GM12878 (cell line): ENCODE data around the gene PHOSPHO1. TPM values are rescaled to one million over a fixed set of nuclear protein-coding genes. Genes with fewer than 3 reads are reported as not detected.

Experiments used
- ATAC-seq: fragments of 200-7000 bp; cut with Tn5 transposase; 3 replicates; pipeline ENCODE4 v1.9.1; 2020; ENCODE audit warnings: mild to moderate bottlenecking, moderate library complexity
- BruUV-seq: library from RNA; stranded (reverse); fragments of 400-500 nt; replicated peaks from 2 replicates; lab custom pipeline; 2021; lab: Mats Ljungman, UMichigan
- CTCF ChIA-PET: fragments of 300-600 bp; sonication (Branson Sonifier 250); formaldehyde crosslinking; extraction: SDS; loops from one replicate; lab custom pipeline; 2021; ENCODE audit warnings: inconsistent platforms; lab: Yijun Ruan, JAX
- POLR2A ChIA-PET: fragments of 350-600 bp; formaldehyde crosslinking; extraction: SDS; loops from one replicate; lab custom pipeline; 2021; ENCODE audit warnings: inconsistent platforms; lab: Charles Lee
- RAD21 ChIA-PET: fragments of 300-600 bp; sonication (Branson Sonifier 250); formaldehyde crosslinking; loops from one replicate; lab custom pipeline; 2023; ENCODE audit warnings: antibody characterized with exemption; ENCODE audit not compliant: unreplicated experiment; lab: Charles Lee
- SMC1A ChIA-PET: fragments of 300-600 bp; sonication (Branson Sonifier 250); formaldehyde crosslinking; loops from one replicate; lab custom pipeline; 2023; ENCODE audit not compliant: unreplicated experiment, uncharacterized antibody; lab: Charles Lee
- DNase-seq: peaks from one replicate; pipeline ENCODE4 v3.0.0-alpha.2; 2011; ENCODE audit warnings: low read depth, low spot score
- FAIRE-seq: peaks from 3 replicates; lab custom pipeline; 2011; peaks lifted over from hg19 to GRCh38; lab: Jason Lieb, UNC
- H2AFZ ChIP-seq: 2 replicates; pipeline ENCODE4 v1.6.0; 2011; ENCODE audit warnings: low read depth, low read length, control low read depth; ENCODE audit not compliant: control insufficient read depth
- H3K27ac ChIP-seq: 2 replicates; pipeline ENCODE4 v1.5.1; 2011; ENCODE audit warnings: control low read depth; ENCODE audit not compliant: control insufficient read depth, insufficient read depth
- H3K27me3 ChIP-seq, 2 experiments: replicated peaks in 1 of 2; 2 replicates each; pipeline versions ENCODE4 v1.6.0 to v1.6.1; 2011; ENCODE audit warnings: low read length in 1 of 2; ENCODE audit not compliant: control insufficient read depth in 2 of 2, insufficient read depth in 2 of 2
- H3K36me3 ChIP-seq, 2 experiments: 2 replicates each; pipeline ENCODE4 v1.5.1; 2011; ENCODE audit warnings: low read length in 1 of 2; ENCODE audit not compliant: control insufficient read depth in 2 of 2, insufficient read depth in 2 of 2
- H3K4me1 ChIP-seq: 2 replicates; pipeline ENCODE4 v1.6.1; 2011; ENCODE audit warnings: mild to moderate bottlenecking, low read length, moderate library complexity, mixed read lengths; ENCODE audit not compliant: control insufficient read depth, insufficient read depth
- H3K4me2 ChIP-seq: 2 replicates; pipeline ENCODE4 v1.6.0; 2011; ENCODE audit warnings: control low read depth; ENCODE audit not compliant: control insufficient read depth, insufficient read depth
- H3K4me3 ChIP-seq: fragments of 200-600 bp; sonication (generic); 2 replicates; pipeline ENCODE4 v1.5.1; 2016
- H3K79me2 ChIP-seq: 2 replicates; pipeline ENCODE4 v1.6.0; 2011; ENCODE audit warnings: low read length; ENCODE audit not compliant: control insufficient read depth, insufficient read depth
- H3K9ac ChIP-seq: 2 replicates; pipeline ENCODE4 v1.8.0; 2011; ENCODE audit warnings: low read length, control low read depth, mixed read lengths; ENCODE audit not compliant: control insufficient read depth, insufficient read depth
- H3K9me3 ChIP-seq: replicated peaks from 3 replicates; pipeline ENCODE4 v1.5.1; 2011; ENCODE audit warnings: mild to moderate bottlenecking, low read length; ENCODE audit not compliant: control insufficient read depth, insufficient read depth
- H4K20me1 ChIP-seq: 2 replicates; pipeline ENCODE4 v1.6.0; 2011; ENCODE audit not compliant: control insufficient read depth, insufficient read depth
- BMI1 ChIP-seq: fragments of 450-650 bp; IDR thresholded peaks from 2 replicates; pipeline ENCODE4 v1.6.1; 2016; ENCODE audit warnings: mild to moderate bottlenecking, moderate library complexity, borderline replicate concordance
- CUX1 ChIP-seq: IDR thresholded peaks from 2 replicates; pipeline ENCODE4 v1.6.1; 2012; ENCODE audit warnings: improper control_type of control experiment, low read depth, low read length; ENCODE audit not compliant: insufficient replicate concordance
- EED ChIP-seq: sonication (generic); IDR thresholded peaks from 2 replicates; pipeline ENCODE4 v1.6.1; 2016; ENCODE audit warnings: antibody characterized with exemption, low read depth
- EGR1 ChIP-seq, 2 experiments: IDR thresholded peaks; 1 replicate in 1 of 2; 2 replicates in 1 of 2; pipeline ENCODE4 v1.6.1; 2011 to 2012; ENCODE audit warnings: low read depth in 2 of 2, low read length in 2 of 2, borderline replicate concordance in 1 of 2, mild to moderate bottlenecking in 1 of 2, moderate library complexity in 1 of 2
- FOXM1 ChIP-seq: IDR thresholded peaks from 2 replicates; pipeline ENCODE4 v1.6.1; 2012; ENCODE audit warnings: low read depth, mild to moderate bottlenecking, inconsistent platforms, low read length, moderate library complexity
- MAX ChIP-seq: IDR thresholded peaks from 2 replicates; pipeline ENCODE4 v1.6.1; 2012; ENCODE audit warnings: low read depth, low read length, improper control_type of control experiment
- NFYA ChIP-seq: IDR thresholded peaks from 2 replicates; pipeline ENCODE4 v1.6.1; 2011; ENCODE audit warnings: low read depth, mild to moderate bottlenecking, low read length, improper control_type of control experiment, borderline replicate concordance
- POLR2AphosphoS5 ChIP-seq: IDR thresholded peaks from 2 replicates; pipeline ENCODE4 v1.6.1; 2011; ENCODE audit warnings: mild to moderate bottlenecking, low read length, inconsistent platforms
- STAT1 ChIP-seq: fragments of 450-650 bp; conservative IDR thresholded peaks from 2 replicates; pipeline ENCODE4 v1.6.1; 2014; ENCODE audit warnings: antibody characterized with exemption, mild to moderate bottlenecking
- TBL1XR1 ChIP-seq: IDR thresholded peaks from 2 replicates; pipeline ENCODE4 v1.6.1; 2012; ENCODE audit warnings: low read depth, low read length, improper control_type of control experiment
- ZBTB40 ChIP-seq: fragments of 450-650 bp; IDR thresholded peaks from 2 replicates; pipeline ENCODE4 v1.6.1; 2016; ENCODE audit warnings: mild to moderate bottlenecking, moderate library complexity, borderline replicate concordance
- ZNF622 ChIP-seq: fragments of 450-650 bp; IDR thresholded peaks from 2 replicates; pipeline ENCODE4 v1.6.1; 2017; ENCODE audit warnings: mild to moderate bottlenecking, inconsistent platforms
- WGBS: methylation state at CpG from one replicate; pipeline ENCODE4 v1.1.6; 2016; ENCODE audit warnings: low lambda C conversion rate; ENCODE audit not compliant: insufficient replicate concordance, insufficient coverage; ENCODE audit errors: missing lambda C conversion rate; 5-methylcytosine and 5-hydroxymethylcytosine counted together
- in situ Hi-C: fragments of 300-500 bp; cut with MboI; formaldehyde crosslinking; loops from 9 replicates; pipeline ENCODE4 v1.14.3; 2018; ENCODE audit warnings: mixed read lengths
- intact Hi-C: fragments of 100-400 bp; cut with micrococcal nuclease; formaldehyde crosslinking; loops from one replicate; pipeline ENCODE4 v1.14.2; 2022; ENCODE audit not compliant: unreplicated experiment
- polyA plus RNA-seq, 11 experiments: library from polyadenylated mRNA; depleted of rRNA in 4 of 11; unstranded in 6 of 11; stranded (reverse) in 5 of 11; fragments of >200 nt; fragmentation: Nextera tagmentation in 4 of 11; fragmentation: Illumina TruSeq in 1 of 11; extraction: Ambion mirVana in 4 of 11; extraction: Trizol in 1 of 11; gene quantifications; 1 replicate in 1 of 11; 2 replicates in 10 of 11; pipeline versions ENCODE4 v1.2.1 to v1.2.3, GENCODE V29; 2011 to 2016; ENCODE audit warnings: inconsistent platforms in 2 of 11, missing spikeins in 2 of 11, low read depth in 1 of 11
- total RNA-seq, 4 experiments: library from RNA; depleted of rRNA in 3 of 4; stranded (reverse); fragments of >200 nt in 3 of 4; fragmentation: Illumina TruSeq in 1 of 4; extraction: Trizol in 1 of 4; gene quantifications; 2 replicates each; pipeline versions ENCODE4 v1.2.1 to v1.2.3, GENCODE V29; 2013 to 2021

Gene PHOSPHO1
- total and polyA plus RNA-seq, 10 of the 15 experiments (the other 5 are each of a cell fraction or from before 2014, with no cell fraction given): 0.03 to 1.5 (median 0.16) TPM; not detected in 2

GRCh38 chr17:49214676-49215360 is 15.8 kb downstream of the PHOSPHO1 start:
- no peaks in the 10 kb centered on the region for H3K9me3 ChIP-seq
- no peak overlapping the region for H2AFZ ChIP-seq
- no peak for DNase-seq
- H4K20me1 ChIP-seq: no peaks in the 10 kb centered on the region
- no peaks in the 10 kb centered on the region for H3K27me3 ChIP-seq
- H3K79me2 ChIP-seq: peaks cover 77% of the 10 kb centered on the region
- ATAC-seq: no peak
- H3K9ac ChIP-seq: peak overlapping the region; percentile 27
- RAD21 ChIA-PET: interaction anchor here (1.2 to 13.4 kb wide), 4 partner anchors 12 to 299 kb away, joined by 3 to 355 read pairs (median 39); no protein-coding TSS in a partner anchor
- CTCF ChIA-PET: interaction anchor here (0.7 to 8.5 kb wide), 13 partner anchors 8 to 355 kb away, joined by 3 to 127 read pairs (median 3); no protein-coding TSS in a partner anchor
- in situ Hi-C loops: no loop called here
- H3K4me3 ChIP-seq: peak overlapping the region; percentile 45
- 62% methylated on average over 12 of the region's 12 CpGs for WGBS
- H3K36me3 ChIP-seq: peaks cover 5 to 18% of the 10 kb centered on the region in 2 experiments
- BruUV-seq: no TSS peak
- peak overlapping the region; percentile 96 for H3K27ac ChIP-seq
- H3K4me1 ChIP-seq: peaks cover 54% of the 10 kb centered on the region
- POLR2A ChIA-PET: interaction anchor here (0.6 to 13.2 kb wide), 4 partner anchors 11 to 1090 kb away, joined by 3 to 537 read pairs (median 8); no protein-coding TSS in a partner anchor
- FAIRE-seq: no peak
- SMC1A ChIA-PET: interaction anchor here (1.0 to 16.8 kb wide), 6 partner anchors 12 to 128 kb away, joined by 3 to 354 read pairs (median 6); partner anchors contain the start of gene PHOSPHO1
- H3K4me2 ChIP-seq: peak overlapping the region; percentile 94
- intact Hi-C loops: loop anchor here (5.0 kb wide), 1 partner anchor 298 kb away; no protein-coding TSS in a partner anchor
- no peak for TF ChIP-seq EED
- no peak; the same call in none of the 2 replicates for TF ChIP-seq POLR2AphosphoS5
- TF ChIP-seq STAT1: no peak
- TF ChIP-seq ZBTB40: no peak
- peak; percentile 34; the same call in 1 of the 2 replicates for TF ChIP-seq MAX
- TF ChIP-seq CUX1: no peak
- TF ChIP-seq NFYA: no peak
- no peak for TF ChIP-seq EGR1 (IDR thresholded peaks at IDR 0.05; ENCODE audit: borderline replicate concordance in 1 of 2, low read depth in 2 of 2, low read length in 2 of 2)
- TF ChIP-seq ZNF622: no peak
- no peak for TF ChIP-seq TBL1XR1
- TF ChIP-seq FOXM1: no peak
- TF ChIP-seq BMI1: no peak
